HepG2 (cell line): Measurements from ENCODE around the gene COPZ2. TPM values are rescaled to one million over a fixed set of nuclear protein-coding genes. Genes with fewer than 3 reads are reported as not detected.

Experiments used
- AHR ChIP-seq: IDR thresholded peaks from 2 replicates; pipeline ENCODE4 v1.6.1; 2018; ENCODE audit warnings: missing genetic modification reagents, missing compliant biosample characterization
- ATAD3A ChIP-seq: sonication (generic); formaldehyde crosslinking; IDR thresholded peaks from 2 replicates; pipeline ENCODE4 v1.4.0; 2020; ENCODE audit warnings: missing genetic modification reagents
- FIP1L1 ChIP-seq: fragments of 200-400 bp; formaldehyde crosslinking; IDR thresholded peaks from 2 replicates; pipeline ENCODE4 v1.6.1; 2018; ENCODE audit warnings: low read depth, mild to moderate bottlenecking, low read length, moderate library complexity, borderline replicate concordance; ENCODE audit not compliant: insufficient read depth
- FOXK2 ChIP-seq: fragments of 450-650 bp; IDR thresholded peaks from 2 replicates; pipeline ENCODE4 v1.6.1; 2016
- GLI4 ChIP-seq: sonication (generic); formaldehyde crosslinking; IDR thresholded peaks from 2 replicates; pipeline ENCODE4 v1.5.1; 2020; ENCODE audit warnings: missing genetic modification reagents, mild to moderate bottlenecking, moderate library complexity, borderline replicate concordance
- HMG20B ChIP-seq: conservative IDR thresholded peaks from 2 replicates; pipeline ENCODE4 v1.6.1; 2016; ENCODE audit warnings: missing genetic modification reagents, missing compliant biosample characterization
- KAT8 ChIP-seq: IDR thresholded peaks from 2 replicates; pipeline ENCODE4 v1.6.1; 2016; ENCODE audit warnings: missing genetic modification reagents, missing compliant biosample characterization
- KDM6A ChIP-seq: IDR thresholded peaks from 2 replicates; pipeline ENCODE4 v1.6.1; 2016; ENCODE audit warnings: low read depth
- KLF6 ChIP-seq: IDR thresholded peaks from 2 replicates; pipeline ENCODE4 v1.8.0; 2016; ENCODE audit warnings: missing biosample characterization, missing genetic modification reagents
- NR3C1 ChIP-seq: sonication (generic); formaldehyde crosslinking; IDR thresholded peaks from 2 replicates; pipeline ENCODE4 v1.4.0; 2020; ENCODE audit warnings: missing genetic modification reagents
- SMC3 ChIP-seq: IDR thresholded peaks from 2 replicates; pipeline ENCODE4 v1.6.1; 2011; ENCODE audit warnings: low read length, improper control_type of control experiment
- ZBTB3 ChIP-seq: sonication (generic); formaldehyde crosslinking; IDR thresholded peaks from 2 replicates; pipeline ENCODE4 v1.4.0; 2020; ENCODE audit warnings: low read depth, mild to moderate bottlenecking, moderate library complexity, missing genetic modification reagents, borderline replicate concordance
- ZNF205 ChIP-seq: IDR thresholded peaks from 2 replicates; pipeline ENCODE4 v1.6.1; 2018; ENCODE audit warnings: missing biosample characterization, missing genetic modification reagents
- ZNF30 ChIP-seq: sonication (generic); formaldehyde crosslinking; IDR thresholded peaks from 2 replicates; pipeline ENCODE4 v1.5.0; 2020; ENCODE audit warnings: mild to moderate bottlenecking, missing genetic modification reagents
- ZNF335 ChIP-seq: sonication (generic); formaldehyde crosslinking; IDR thresholded peaks from 2 replicates; pipeline ENCODE4 v1.4.0; 2020; ENCODE audit warnings: missing genetic modification reagents
- ZNF674 ChIP-seq: sonication (generic); formaldehyde crosslinking; IDR thresholded peaks from 2 replicates; pipeline ENCODE4 v1.5.0; 2020; ENCODE audit warnings: low read depth, mild to moderate bottlenecking, missing genetic modification reagents
- ZNF703 ChIP-seq: sonication (generic); formaldehyde crosslinking; IDR thresholded peaks from 2 replicates; pipeline ENCODE4 v1.5.1; 2020; ENCODE audit warnings: missing genetic modification reagents, mild to moderate bottlenecking, moderate library complexity, borderline replicate concordance
- ZNF781 ChIP-seq: sonication (generic); formaldehyde crosslinking; IDR thresholded peaks from 2 replicates; pipeline ENCODE4 v1.5.1; 2020; ENCODE audit warnings: borderline replicate concordance, mild to moderate bottlenecking, missing genetic modification reagents; ENCODE audit errors: not compliant biosample characterization
- ZNF790 ChIP-seq: sonication (generic); formaldehyde crosslinking; IDR thresholded peaks from 2 replicates; pipeline ENCODE4 v1.8.0; 2022; ENCODE audit warnings: missing genetic modification reagents, mild to moderate bottlenecking, borderline replicate concordance
- ZNF839 ChIP-seq: sonication (generic); formaldehyde crosslinking; IDR thresholded peaks from 2 replicates; pipeline ENCODE4 v1.4.0; 2020; ENCODE audit warnings: missing genetic modification reagents, mild to moderate bottlenecking, borderline replicate concordance
- polyA plus RNA-seq, 8 experiments: library from polyadenylated mRNA; depleted of rRNA in 3 of 8; stranded (reverse) in 7 of 8; unstranded in 1 of 8; fragments of >200 nt; fragmentation: Illumina TruSeq in 4 of 8; extraction: Trizol in 4 of 8; gene quantifications; 2 replicates each; pipeline versions ENCODE4 v1.2.1 to v1.2.3, GENCODE V29; 2011 to 2016; ENCODE audit warnings: low read depth in 4 of 8, missing spikeins in 1 of 8, mixed read lengths in 1 of 8; ENCODE audit not compliant: insufficient read depth in 1 of 8
- total RNA-seq, 5 experiments: library from RNA; depleted of rRNA; stranded (reverse); fragments of >200 nt; fragmentation: Illumina TruSeq; extraction: Trizol; gene quantifications; 2 replicates each; pipeline ENCODE4 v1.2.3, GENCODE V29; 2016; ENCODE audit warnings: low read depth in 1 of 5
- TF ChIP-seq, protein P1 (sequence below): sonication (generic); formaldehyde crosslinking; IDR thresholded peaks from 2 replicates; pipeline ENCODE4 v1.5.1; 2020; ENCODE audit warnings: missing genetic modification reagents, mild to moderate bottlenecking, borderline replicate concordance
- TF ChIP-seq, protein P2 (sequence below): sonication (generic); formaldehyde crosslinking; IDR thresholded peaks from 2 replicates; pipeline ENCODE4 v1.8.1; 2023; ENCODE audit warnings: mild to moderate bottlenecking, moderate library complexity, missing genetic modification reagents
- TF ChIP-seq, protein P3 (sequence below): fragments of 450-650 bp; IDR thresholded peaks from 2 replicates; pipeline ENCODE4 v1.6.1; 2017; ENCODE audit warnings: mild to moderate bottlenecking

The COPZ2 gene
- total and polyA plus RNA-seq, 2 of the 13 experiments (the other 11 are each of a cell fraction or from before 2014, with no cell fraction given), result 0.61 to 1.5 TPM

DNA sequence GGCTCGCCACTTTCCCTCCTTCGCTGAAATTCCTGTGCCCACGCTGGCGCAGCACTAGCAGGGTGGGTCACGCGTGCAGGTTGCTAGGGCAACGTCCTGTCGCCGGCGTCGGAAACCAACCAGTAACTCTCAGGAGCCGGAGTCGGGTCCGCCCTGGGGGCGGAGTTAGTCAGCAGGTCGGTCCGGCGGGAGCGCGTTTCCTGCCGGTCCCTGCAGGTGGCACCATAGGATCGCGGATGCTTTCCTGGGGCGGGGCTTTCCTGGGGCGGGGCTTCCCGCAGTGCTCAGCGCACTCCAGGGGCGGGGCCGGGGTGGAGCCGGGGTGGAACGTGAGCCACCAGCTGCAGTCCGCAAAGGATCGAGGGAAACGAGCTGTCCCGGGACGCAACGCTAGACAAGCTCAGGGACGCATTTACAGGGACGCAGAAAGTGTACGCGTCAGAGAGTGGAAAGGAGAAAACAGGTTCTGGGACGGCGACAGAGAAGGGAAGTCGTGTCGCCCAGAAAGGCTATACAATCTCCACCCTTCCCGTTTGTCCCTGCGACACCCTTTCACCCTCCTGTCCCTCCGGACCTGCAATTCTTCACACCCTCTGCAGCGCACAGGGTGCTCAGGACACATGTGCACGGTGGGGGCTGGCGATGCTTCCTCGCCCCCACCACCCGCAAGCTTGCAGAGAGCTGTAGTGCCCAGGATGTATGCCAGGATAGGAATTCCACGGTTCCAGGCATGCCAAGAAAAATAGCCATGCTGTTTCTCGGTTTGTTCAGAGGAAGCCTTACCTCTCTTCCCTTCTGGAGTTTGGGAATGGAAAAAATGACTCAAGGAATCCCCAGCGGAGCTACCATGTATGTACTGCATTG, 12.3 kb downstream of the COPZ2 start (continued):
- peak; percentile 54; the same call in 1 of the 2 replicates for TF ChIP-seq ZNF335
- no peak for TF ChIP-seq FIP1L1
- TF ChIP-seq, protein P1, sequence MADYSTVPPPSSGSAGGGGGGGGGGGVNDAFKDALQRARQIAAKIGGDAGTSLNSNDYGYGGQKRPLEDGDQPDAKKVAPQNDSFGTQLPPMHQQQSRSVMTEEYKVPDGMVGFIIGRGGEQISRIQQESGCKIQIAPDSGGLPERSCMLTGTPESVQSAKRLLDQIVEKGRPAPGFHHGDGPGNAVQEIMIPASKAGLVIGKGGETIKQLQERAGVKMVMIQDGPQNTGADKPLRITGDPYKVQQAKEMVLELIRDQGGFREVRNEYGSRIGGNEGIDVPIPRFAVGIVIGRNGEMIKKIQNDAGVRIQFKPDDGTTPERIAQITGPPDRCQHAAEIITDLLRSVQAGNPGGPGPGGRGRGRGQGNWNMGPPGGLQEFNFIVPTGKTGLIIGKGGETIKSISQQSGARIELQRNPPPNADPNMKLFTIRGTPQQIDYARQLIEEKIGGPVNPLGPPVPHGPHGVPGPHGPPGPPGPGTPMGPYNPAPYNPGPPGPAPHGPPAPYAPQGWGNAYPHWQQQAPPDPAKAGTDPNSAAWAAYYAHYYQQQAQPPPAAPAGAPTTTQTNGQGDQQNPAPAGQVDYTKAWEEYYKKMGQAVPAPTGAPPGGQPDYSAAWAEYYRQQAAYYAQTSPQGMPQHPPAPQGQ (CRISPR knock-in tag), result no peak
- no peak for TF ChIP-seq GLI4
- TF ChIP-seq, protein P2, sequence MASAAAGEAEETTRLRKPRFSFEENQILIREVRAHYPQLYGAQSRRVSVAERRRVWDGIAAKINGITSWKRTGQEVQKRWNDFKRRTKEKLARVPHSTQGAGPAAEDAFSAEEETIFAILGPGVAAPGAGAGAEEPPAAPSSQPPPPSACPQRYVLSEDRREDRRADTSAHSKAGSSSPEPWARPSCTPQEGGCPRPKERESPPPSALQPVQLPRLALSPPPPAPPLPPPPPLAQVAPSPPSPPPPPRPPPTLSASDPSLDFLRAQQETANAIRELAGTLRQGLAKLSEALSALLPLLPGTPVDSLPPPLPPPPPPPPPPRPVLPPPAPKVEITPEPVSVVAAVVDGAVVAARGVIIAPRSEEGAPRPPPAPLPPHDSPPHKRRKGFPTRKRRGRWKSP (CRISPR knock-in tag), result peak; percentile 74
- peak; percentile 47; the same call in 1 of the 2 replicates for TF ChIP-seq SMC3
- TF ChIP-seq KLF6 (CRISPR knock-in tag), result no peak
- peak; percentile 61 for TF ChIP-seq AHR (CRISPR knock-in tag)
- no peak for TF ChIP-seq ZNF790 (CRISPR knock-in tag)
- TF ChIP-seq ZNF703 (CRISPR knock-in tag), result no peak
- no peak for TF ChIP-seq ZNF674 (CRISPR knock-in tag)
- TF ChIP-seq ZNF839 (CRISPR knock-in tag), result no peak; the same call in 1 of the 2 replicates
- no peak for TF ChIP-seq ATAD3A (CRISPR knock-in tag)
- TF ChIP-seq, protein P3, sequence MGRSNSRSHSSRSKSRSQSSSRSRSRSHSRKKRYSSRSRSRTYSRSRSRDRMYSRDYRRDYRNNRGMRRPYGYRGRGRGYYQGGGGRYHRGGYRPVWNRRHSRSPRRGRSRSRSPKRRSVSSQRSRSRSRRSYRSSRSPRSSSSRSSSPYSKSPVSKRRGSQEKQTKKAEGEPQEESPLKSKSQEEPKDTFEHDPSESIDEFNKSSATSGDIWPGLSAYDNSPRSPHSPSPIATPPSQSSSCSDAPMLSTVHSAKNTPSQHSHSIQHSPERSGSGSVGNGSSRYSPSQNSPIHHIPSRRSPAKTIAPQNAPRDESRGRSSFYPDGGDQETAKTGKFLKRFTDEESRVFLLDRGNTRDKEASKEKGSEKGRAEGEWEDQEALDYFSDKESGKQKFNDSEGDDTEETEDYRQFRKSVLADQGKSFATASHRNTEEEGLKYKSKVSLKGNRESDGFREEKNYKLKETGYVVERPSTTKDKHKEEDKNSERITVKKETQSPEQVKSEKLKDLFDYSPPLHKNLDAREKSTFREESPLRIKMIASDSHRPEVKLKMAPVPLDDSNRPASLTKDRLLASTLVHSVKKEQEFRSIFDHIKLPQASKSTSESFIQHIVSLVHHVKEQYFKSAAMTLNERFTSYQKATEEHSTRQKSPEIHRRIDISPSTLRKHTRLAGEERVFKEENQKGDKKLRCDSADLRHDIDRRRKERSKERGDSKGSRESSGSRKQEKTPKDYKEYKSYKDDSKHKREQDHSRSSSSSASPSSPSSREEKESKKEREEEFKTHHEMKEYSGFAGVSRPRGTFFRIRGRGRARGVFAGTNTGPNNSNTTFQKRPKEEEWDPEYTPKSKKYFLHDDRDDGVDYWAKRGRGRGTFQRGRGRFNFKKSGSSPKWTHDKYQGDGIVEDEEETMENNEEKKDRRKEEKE, result no peak
- no peak for TF ChIP-seq KDM6A
- TF ChIP-seq KAT8 (CRISPR knock-in tag), result peak; percentile 59; the same call in 1 of the 2 replicates
- no peak for TF ChIP-seq ZBTB3 (CRISPR knock-in tag)
- TF ChIP-seq NR3C1 (CRISPR knock-in tag), result no peak
- TF ChIP-seq ZNF205 (CRISPR knock-in tag), result 0 out of 2 replicates have a peak, but pooled peaks have one; percentile 15
- TF ChIP-seq FOXK2, result no peak
- TF ChIP-seq HMG20B, result peak; percentile 28; the same call in 1 of the 2 replicates
- 0 out of 2 replicates have a peak, but pooled peaks have one; percentile 40 for TF ChIP-seq ZNF30 (CRISPR knock-in tag)
- TF ChIP-seq ZNF781, result peak; percentile 65
